Chondrocyte (in vitro differentiated cells): ENCODE results near the gene NSD2. TPM values are rescaled to one million over a fixed set of nuclear protein-coding genes. Genes with fewer than 3 reads are reported as not detected.

Experiments used
- DNase-seq: peaks from one replicate; pipeline ENCODE4 v3.0.0; 2021; ENCODE audit warnings: mixed read lengths, low spot score
- H3K27ac Mint-ChIP-seq: one replicate; pipeline ENCODE4 v1.8.0; 2021; ENCODE audit warnings: mild to moderate bottlenecking, moderate library complexity, mixed read lengths; ENCODE audit not compliant: unreplicated experiment
- H3K27me3 Mint-ChIP-seq: 2 replicates; pipeline ENCODE4 v1.8.0; 2021; ENCODE audit warnings: low read depth, mixed read lengths
- H3K36me3 Mint-ChIP-seq: 2 replicates; pipeline ENCODE4 v1.8.0; 2021; ENCODE audit warnings: low read depth, mixed read lengths
- H3K4me1 Mint-ChIP-seq: 2 replicates; pipeline ENCODE4 v1.8.0; 2021; ENCODE audit warnings: low read depth, mild to moderate bottlenecking, mixed read lengths
- H3K4me3 Mint-ChIP-seq: one replicate; pipeline ENCODE4 v1.8.0; 2021; ENCODE audit warnings: mild to moderate bottlenecking, moderate library complexity, mixed read lengths; ENCODE audit not compliant: unreplicated experiment
- H3K9me3 Mint-ChIP-seq: 2 replicates; pipeline ENCODE4 v1.8.0; 2021; ENCODE audit warnings: low read depth, mixed read lengths
- CTCF ChIP-seq: fragments of 200-600 bp; sonication (generic); IDR thresholded peaks from 2 replicates; pipeline ENCODE4 v1.5.0; 2021; ENCODE audit warnings: antibody characterized with exemption, mild to moderate bottlenecking, moderate library complexity
- total RNA-seq: library from RNA; stranded (reverse); gene quantifications from 3 replicates; pipeline ENCODE4 v1.2.1, GENCODE V29; 2021

The NSD2 gene
- total RNA-seq, 1 donor from 2014 or later, result 53.5 TPM

GRCh38 chr4:1985294-1985693 is 114.1 kb downstream of the NSD2 start:
- peaks cover 16% of the 10 kb centered on the region for H3K36me3 Mint-ChIP-seq
- H3K9me3 Mint-ChIP-seq, result no peaks in the 10 kb centered on the region
- peak; percentile 81 for DNase-seq
- H3K4me1 Mint-ChIP-seq, result peaks cover 11% of the 10 kb centered on the region
- H3K4me3 Mint-ChIP-seq, result no peak overlapping the region
- no peak overlapping the region for H3K27ac Mint-ChIP-seq
- TF ChIP-seq CTCF, result no peak
- no peaks in the 10 kb centered on the region for H3K27me3 Mint-ChIP-seq

- Mint-ChIP-seq H3K4me3 (no peak overlapping the region), H3K27me3 (no peaks in the 10 kb centered on the region), H3K9me3 (no peaks in the 10 kb centered on the region), H3K4me1 (peaks cover 11% of the 10 kb centered on the region), H3K27ac (no peak overlapping the region), H3K36me3 (peaks cover 19% of the 10 kb centered on the region)
- peak; percentile 89 for DNase-seq
- no peak for TF ChIP-seq CTCF
Observed at GRCh38 chr4:1985780-1986577, 114.8 kb downstream of the NSD2 start.

DNA sequence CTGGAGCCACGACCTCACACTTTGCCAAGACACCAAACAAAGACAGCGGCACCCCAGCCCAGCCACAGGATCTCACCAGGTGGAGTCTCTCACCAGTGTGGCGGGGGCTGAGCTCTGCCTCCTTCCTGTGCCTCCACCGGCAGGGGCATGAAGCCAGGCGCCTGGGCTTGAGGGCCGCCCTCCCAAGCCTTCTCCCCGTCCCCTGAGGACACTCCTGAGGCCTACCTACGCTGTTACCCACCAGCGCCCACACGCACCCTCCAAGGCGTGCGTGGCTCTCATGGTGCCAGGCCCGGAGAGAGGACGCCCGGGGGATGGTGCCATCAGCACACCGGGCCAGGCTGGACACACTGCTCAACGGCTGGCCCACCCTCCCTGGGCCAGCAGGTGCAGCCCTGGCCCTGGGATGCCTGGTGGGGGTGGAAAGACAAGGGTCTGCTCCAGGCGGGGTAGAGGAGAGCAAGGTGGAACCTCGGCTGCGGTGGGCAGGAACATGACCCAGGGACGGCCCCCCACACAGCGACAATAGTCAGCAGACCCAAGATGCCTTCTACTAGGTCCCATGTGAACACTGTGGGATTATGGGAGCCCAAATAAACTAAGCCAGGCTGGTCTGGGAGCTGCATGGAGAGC is 115.5 kb downstream of the NSD2 start:
- no peaks in the 10 kb centered on the region for H3K27me3 Mint-ChIP-seq
- H3K27ac Mint-ChIP-seq, result no peak overlapping the region
- H3K4me1 Mint-ChIP-seq, result peaks cover 10% of the 10 kb centered on the region
- no peak for TF ChIP-seq CTCF
- H3K36me3 Mint-ChIP-seq, result peaks cover 14% of the 10 kb centered on the region
- H3K4me3 Mint-ChIP-seq, result no peak overlapping the region
- no peaks in the 10 kb centered on the region for H3K9me3 Mint-ChIP-seq
- no peak for DNase-seq

- H3K4me1 Mint-ChIP-seq, result peaks cover 5% of the 10 kb centered on the region
- H3K27ac Mint-ChIP-seq, result no peak overlapping the region
- no peaks in the 10 kb centered on the region for H3K27me3 Mint-ChIP-seq
- no peak overlapping the region for H3K4me3 Mint-ChIP-seq
- peaks cover 12% of the 10 kb centered on the region for H3K36me3 Mint-ChIP-seq
- no peak for TF ChIP-seq CTCF
- no peaks in the 10 kb centered on the region for H3K9me3 Mint-ChIP-seq
- no peak for DNase-seq
Observed at GRCh38 chr4:1987296-1987695, 116.1 kb downstream of the NSD2 start.

DNA sequence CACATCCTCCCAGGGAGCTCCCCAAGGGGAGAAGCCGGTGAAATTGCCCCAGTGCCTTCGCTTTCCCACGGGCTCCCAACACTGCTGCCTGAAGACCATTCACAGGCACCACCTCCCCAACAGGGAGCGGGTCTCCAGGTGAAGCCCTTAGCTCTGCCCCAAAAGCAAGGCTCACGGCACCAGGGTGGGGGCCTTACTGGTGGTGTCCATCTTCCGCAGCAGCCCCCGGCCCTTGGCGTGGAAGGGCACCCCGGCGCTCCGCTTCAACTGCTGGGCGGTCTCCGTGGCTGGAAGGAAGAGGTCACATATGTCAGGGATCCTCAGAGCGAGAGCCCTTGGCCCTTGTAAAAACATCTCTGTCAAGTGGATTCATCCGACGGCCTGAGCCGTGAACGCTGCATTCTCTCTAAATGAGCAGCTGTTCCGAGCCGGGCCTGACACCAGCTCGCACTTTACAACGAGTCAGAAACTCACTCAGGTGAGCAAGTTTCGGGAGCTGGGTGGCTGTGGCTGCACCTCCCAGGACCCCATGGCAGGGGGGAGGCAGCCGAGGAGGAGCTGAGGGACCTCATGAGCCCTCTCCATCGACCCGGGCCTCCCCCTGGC is 116.6 kb downstream of the NSD2 start:
- H3K27ac Mint-ChIP-seq, result no peak overlapping the region
- no peaks in the 10 kb centered on the region for H3K9me3 Mint-ChIP-seq

More for the DNA sequence above, 116.6 kb downstream of the NSD2 start:
- Mint-ChIP-seq H3K4me3 (no peak overlapping the region), H3K27me3 (no peaks in the 10 kb centered on the region), H3K36me3 (peaks cover 9% of the 10 kb centered on the region), H3K4me1 (peaks cover 5% of the 10 kb centered on the region)
- no peak for TF ChIP-seq CTCF
- no peak for DNase-seq
